ENCODE results near the gene TNS4.

Gene TNS4

GRCh38 chr17:40501499-40501911 lies at the start of gene TNS4:
TNS4 (minus strand) TSS chr17:40501623; CDS start chr17:40496425, 5,198 bp downstream.
- no peak for TF ChIP-seq CTCF (IDR thresholded peaks at IDR 0.05; ENCODE audit: insufficient read depth, low read length, poor library complexity, severe bottlenecking)
- Histone ChIP-seq H3K27me3 (replicated peaks; ENCODE audit: control insufficient read depth, insufficient read depth, low read length) (peaks cover 6% of the 10 kb centered on the region), H3K36me3 (ENCODE audit: control insufficient read depth, insufficient read depth, low read length) (no peaks in the 10 kb centered on the region), H3K4me3 (replicated peaks; ENCODE audit: low read depth, low read length) (no peak within 1 kb of the TSS)
- no peak for DNase-seq (ENCODE audit: extremely low read depth, insufficient read length)

- no peak for TF ChIP-seq CTCF (IDR thresholded peaks at IDR 0.05; ENCODE audit: insufficient read depth, low read length, poor library complexity, severe bottlenecking)
- Histone ChIP-seq H3K36me3 (ENCODE audit: control insufficient read depth, insufficient read depth, low read length) (peaks cover 19% of the 10 kb centered on the region), H3K27me3 (replicated peaks; ENCODE audit: control insufficient read depth, insufficient read depth, low read length) (no peaks in the 10 kb centered on the region), H3K4me3 (replicated peaks; ENCODE audit: low read depth, low read length) (no peak overlapping the region)
- no peak for DNase-seq (ENCODE audit: extremely low read depth, insufficient read length)
These were observed 49.2 kb upstream of the TNS4 start for GRCh38 chr17:40550608-40551007.

GRCh38 chr17:40548982-40549685 lies 47.7 kb upstream of the TNS4 start:
- Histone ChIP-seq H3K36me3 (ENCODE audit: control insufficient read depth, insufficient read depth, low read length) (peaks cover 4% of the 10 kb centered on the region), H3K4me3 (replicated peaks; ENCODE audit: low read depth, low read length) (no peak overlapping the region), H3K27me3 (replicated peaks; ENCODE audit: control insufficient read depth, insufficient read depth, low read length) (no peaks in the 10 kb centered on the region)
- no peak for DNase-seq (ENCODE audit: extremely low read depth, insufficient read length)
- TF ChIP-seq CTCF (IDR thresholded peaks at IDR 0.05; ENCODE audit: insufficient read depth, low read length, poor library complexity, severe bottlenecking), result no peak

- Histone ChIP-seq H3K27me3 (replicated peaks; ENCODE audit: control insufficient read depth, insufficient read depth, low read length) (no peaks in the 10 kb centered on the region), H3K4me3 (replicated peaks; ENCODE audit: low read depth, low read length) (no peak overlapping the region), H3K36me3 (ENCODE audit: control insufficient read depth, insufficient read depth, low read length) (no peaks in the 10 kb centered on the region; the same call in 1 of the 2 replicates)
- TF ChIP-seq CTCF (IDR thresholded peaks at IDR 0.05; ENCODE audit: insufficient read depth, low read length, poor library complexity, severe bottlenecking), result no peak
- DNase-seq (ENCODE audit: extremely low read depth, insufficient read length), result no peak
These were observed 47.1 kb upstream of the TNS4 start for GRCh38 chr17:40548491-40548981.

GRCh38 chr17:40547785-40548478 lies 46.5 kb upstream of the TNS4 start:
- no peak for TF ChIP-seq CTCF (IDR thresholded peaks at IDR 0.05; ENCODE audit: insufficient read depth, low read length, poor library complexity, severe bottlenecking)
- Histone ChIP-seq H3K27me3 (replicated peaks; ENCODE audit: control insufficient read depth, insufficient read depth, low read length) (no peaks in the 10 kb centered on the region), H3K4me3 (replicated peaks; ENCODE audit: low read depth, low read length) (peak overlapping the region; percentile 16), H3K36me3 (ENCODE audit: control insufficient read depth, insufficient read depth, low read length) (no peaks in the 10 kb centered on the region; the same call in 1 of the 2 replicates)
- DNase-seq (ENCODE audit: extremely low read depth, insufficient read length), result no peak

Measured in GM06990 (cell line).